ENCODE data around the gene CORIN. TPM values are rescaled to one million over a fixed set of nuclear protein-coding genes. Genes with fewer than 3 reads are reported as not detected.

The CORIN gene
- total and polyA plus RNA-seq, 12 donors, result 0.10 to 1.1 (median 0.41) TPM; not detected in 2

DNA sequence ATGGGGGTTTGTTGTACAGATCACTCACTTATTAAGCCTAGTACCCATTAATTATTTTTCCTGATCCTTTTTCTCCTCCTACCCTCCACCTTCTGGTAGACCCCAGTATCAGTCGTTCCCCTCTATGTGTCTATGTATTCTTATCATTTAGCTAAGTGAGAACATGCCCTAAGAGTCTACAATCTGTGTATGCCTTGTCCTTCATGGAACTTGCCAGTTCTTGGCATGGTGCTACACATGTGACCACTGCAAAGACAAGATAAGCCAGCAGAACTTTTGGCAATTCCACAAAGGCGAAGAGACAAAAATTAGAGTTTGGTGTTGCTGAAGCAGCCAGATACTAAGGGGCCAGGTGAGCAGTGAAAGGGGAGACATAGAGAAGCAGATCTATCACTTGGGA, 101.3 kb downstream of the CORIN start:
- Histone ChIP-seq H3K4me1 (replicated peaks in 1 of 2) (no peaks in the 10 kb centered on the region), H3K36me3 (replicated peaks in 1 of 2) (no peaks in the 10 kb centered on the region), H3K9me3 (replicated peaks in 1 of 3) (no peaks in the 10 kb centered on the region), H3K27ac (no peak overlapping the region), H3K27me3 (no peaks in the 10 kb centered on the region), H3K4me3 (no peak overlapping the region)
- TF ChIP-seq POLR2A (IDR thresholded peaks at IDR 0.05), result no peak
- TF ChIP-seq, protein P1, sequence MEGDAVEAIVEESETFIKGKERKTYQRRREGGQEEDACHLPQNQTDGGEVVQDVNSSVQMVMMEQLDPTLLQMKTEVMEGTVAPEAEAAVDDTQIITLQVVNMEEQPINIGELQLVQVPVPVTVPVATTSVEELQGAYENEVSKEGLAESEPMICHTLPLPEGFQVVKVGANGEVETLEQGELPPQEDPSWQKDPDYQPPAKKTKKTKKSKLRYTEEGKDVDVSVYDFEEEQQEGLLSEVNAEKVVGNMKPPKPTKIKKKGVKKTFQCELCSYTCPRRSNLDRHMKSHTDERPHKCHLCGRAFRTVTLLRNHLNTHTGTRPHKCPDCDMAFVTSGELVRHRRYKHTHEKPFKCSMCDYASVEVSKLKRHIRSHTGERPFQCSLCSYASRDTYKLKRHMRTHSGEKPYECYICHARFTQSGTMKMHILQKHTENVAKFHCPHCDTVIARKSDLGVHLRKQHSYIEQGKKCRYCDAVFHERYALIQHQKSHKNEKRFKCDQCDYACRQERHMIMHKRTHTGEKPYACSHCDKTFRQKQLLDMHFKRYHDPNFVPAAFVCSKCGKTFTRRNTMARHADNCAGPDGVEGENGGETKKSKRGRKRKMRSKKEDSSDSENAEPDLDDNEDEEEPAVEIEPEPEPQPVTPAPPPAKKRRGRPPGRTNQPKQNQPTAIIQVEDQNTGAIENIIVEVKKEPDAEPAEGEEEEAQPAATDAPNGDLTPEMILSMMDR (IDR thresholded peaks at IDR 0.05), result no peak
- intact Hi-C loops (cut with DNase I), result no loop called here
- 50 to 70% (median 61%) methylated on average over 2 of the region's 2 CpGs for WGBS, 4 donors
- no peak for DNase-seq

DNA sequence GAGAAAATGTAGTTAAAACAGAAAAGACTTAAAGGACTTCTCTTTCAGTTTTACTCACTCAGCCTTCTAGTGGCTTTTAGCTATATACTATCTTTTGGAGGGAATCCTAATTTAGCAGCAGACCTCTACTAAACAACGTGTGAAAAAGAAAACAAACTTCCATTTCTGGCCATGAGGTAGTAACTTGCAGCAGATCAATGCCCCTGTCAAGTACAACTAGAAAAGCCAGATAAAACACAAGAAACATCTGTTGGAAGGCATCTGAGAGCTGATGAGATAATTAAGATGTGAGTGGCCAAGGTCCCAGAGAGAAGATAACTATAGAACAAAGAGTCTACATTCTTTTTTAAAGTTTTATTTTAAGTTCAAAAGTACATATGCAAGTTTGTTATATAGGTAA, 101.7 kb downstream of the CORIN start:
- Histone ChIP-seq H3K4me3 (no peak overlapping the region), H3K36me3 (replicated peaks in 1 of 2) (no peaks in the 10 kb centered on the region), H3K4me1 (replicated peaks in 1 of 2) (no peaks in the 10 kb centered on the region), H3K9me3 (replicated peaks in 1 of 3) (no peaks in the 10 kb centered on the region), H3K27ac (no peak overlapping the region), H3K27me3 (no peaks in the 10 kb centered on the region)
- TF ChIP-seq, protein P1 (IDR thresholded peaks at IDR 0.05), result no peak
- no peak for TF ChIP-seq POLR2A (IDR thresholded peaks at IDR 0.05)
- WGBS, 4 donors, result 5 to 19% (median 13%) methylated on average over 1 of the region's 1 CpG
- DNase-seq, result no peak
- intact Hi-C loops (cut with DNase I), result no loop called here

DNA sequence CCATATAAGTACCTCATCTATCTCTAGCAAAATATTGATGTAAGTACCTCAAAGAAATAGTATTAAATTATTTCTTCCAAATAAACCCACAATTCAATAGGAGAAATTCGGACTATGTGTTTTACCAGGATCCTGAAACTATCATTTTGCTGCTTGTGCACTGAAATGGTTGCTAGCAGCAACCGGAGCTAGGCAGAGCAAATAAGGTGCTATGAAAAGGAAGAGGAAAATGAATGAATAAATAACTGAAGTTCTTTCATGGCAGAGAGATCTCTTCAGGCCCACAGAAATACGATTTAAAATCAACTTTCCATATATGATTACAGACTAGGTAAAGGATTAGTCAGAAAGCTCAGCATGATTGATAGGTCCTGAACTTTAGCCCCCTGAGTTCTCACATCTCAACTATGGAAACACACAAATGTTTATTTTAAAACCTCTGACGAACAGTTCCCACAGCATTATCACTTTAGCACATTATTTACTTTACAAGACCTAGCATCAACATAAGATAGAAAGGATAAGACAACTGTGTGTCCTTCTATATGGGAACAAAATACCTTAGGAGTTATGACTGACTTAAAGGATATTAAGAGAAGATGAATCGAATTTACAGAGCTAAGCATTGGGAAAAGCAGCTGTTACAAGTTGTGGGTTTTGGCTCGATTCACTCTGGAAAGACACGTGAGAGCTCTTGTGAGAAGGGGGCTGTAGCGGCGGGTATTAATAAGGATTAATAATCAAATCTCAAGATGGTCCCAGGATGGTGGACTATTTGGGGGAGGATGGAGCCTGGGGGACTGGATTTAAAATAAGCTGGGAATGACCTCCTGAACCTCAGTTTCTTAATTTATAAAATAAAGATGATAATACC, 104.3 kb downstream of the CORIN start:
- Histone ChIP-seq H3K4me3 (no peak overlapping the region), H3K4me1 (replicated peaks in 1 of 2) (no peaks in the 10 kb centered on the region), H3K27ac (no peak overlapping the region), H3K27me3 (no peaks in the 10 kb centered on the region), H3K9me3 (replicated peaks in 1 of 3) (no peaks in the 10 kb centered on the region), H3K36me3 (replicated peaks in 1 of 2) (no peaks in the 10 kb centered on the region)
- TF ChIP-seq, protein P1 (IDR thresholded peaks at IDR 0.05), result no peak
- TF ChIP-seq POLR2A (IDR thresholded peaks at IDR 0.05), result no peak
- WGBS, 4 donors, result 52 to 64% (median 59%) methylated on average over 9 of the region's 9 CpGs
- intact Hi-C loops (cut with DNase I), result no loop called here
- DNase-seq, result no peak

DNA sequence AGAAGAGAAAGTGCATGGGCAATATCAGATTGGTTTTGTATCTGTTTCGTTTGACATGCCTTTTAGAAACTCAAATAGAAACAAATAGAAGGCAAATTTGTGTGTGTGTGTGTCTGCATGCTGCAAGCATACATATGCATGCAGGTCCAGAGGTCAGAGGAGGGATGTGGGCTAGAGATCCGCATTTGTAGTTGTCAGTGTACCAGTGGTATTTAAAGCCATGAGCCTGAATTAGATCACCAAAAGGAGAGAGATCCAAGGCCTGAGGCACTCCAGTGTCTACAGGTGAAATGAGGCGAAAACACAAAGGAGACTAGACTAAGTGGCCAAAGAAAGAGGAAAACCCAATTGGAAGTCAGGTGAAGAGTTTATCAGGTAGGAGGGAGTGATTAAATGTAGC, 106.7 kb downstream of the CORIN start:
- TF ChIP-seq, protein P1 (IDR thresholded peaks at IDR 0.05), result no peak
- no peak for TF ChIP-seq POLR2A (IDR thresholded peaks at IDR 0.05)
- intact Hi-C loops (cut with DNase I), result no loop called here
- H3K4me3 ChIP-seq, result no peak overlapping the region
- 63 to 84% (median 74%) methylated on average over 3 of the region's 3 CpGs for WGBS, 4 donors
- H3K4me1 ChIP-seq (replicated peaks in 1 of 2), result no peaks in the 10 kb centered on the region
- DNase-seq, result no peak
- H3K27ac ChIP-seq, result no peak overlapping the region
- no peaks in the 10 kb centered on the region for H3K36me3 ChIP-seq (replicated peaks in 1 of 2)
- H3K9me3 ChIP-seq (replicated peaks in 1 of 3), result no peaks in the 10 kb centered on the region
- no peaks in the 10 kb centered on the region for H3K27me3 ChIP-seq
